ENCODE measurements around the gene PDE2A. TPM values are rescaled to one million over a fixed set of nuclear protein-coding genes. Genes with fewer than 3 reads are reported as not detected.

The PDE2A gene
- total RNA-seq, 2 experiments from 2014 or later, result 0.40 to 0.48 TPM

DNA sequence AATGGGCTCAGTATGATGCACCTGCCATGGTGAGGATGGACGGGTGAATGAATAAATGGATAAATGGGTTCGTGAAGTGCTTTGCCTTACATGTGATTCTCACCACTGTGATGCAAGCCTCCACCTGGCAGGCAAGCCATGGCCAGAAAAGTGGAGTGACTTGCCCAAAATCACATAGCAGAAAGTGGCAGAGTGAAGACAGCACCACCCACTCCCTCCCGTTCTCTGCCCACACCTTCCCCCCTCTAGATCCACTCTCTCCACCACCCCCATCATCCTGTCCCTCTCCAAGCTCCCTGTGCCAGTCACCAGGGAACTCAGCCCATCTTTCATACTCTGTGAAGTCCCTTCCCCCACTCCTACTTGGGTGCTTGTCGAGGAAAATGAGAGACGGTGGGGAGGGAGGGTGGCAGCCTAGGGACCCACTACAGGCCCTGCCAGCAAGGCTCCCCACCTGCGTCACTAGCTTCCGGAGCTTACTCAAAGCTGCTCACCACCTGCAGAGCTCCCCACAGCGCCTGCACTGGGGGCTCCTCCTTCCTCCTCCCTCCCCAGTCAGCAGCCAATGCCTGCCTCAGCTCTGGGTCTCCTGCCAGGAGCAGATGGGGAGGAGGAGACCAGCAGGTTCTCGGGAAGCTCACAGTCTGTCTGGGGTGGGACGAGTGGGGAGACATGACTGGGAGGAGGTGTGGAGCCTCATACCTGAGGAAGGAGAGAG lies 82.3 kb downstream of the PDE2A start:
- peak; percentile 43 for DNase-seq

DNA sequence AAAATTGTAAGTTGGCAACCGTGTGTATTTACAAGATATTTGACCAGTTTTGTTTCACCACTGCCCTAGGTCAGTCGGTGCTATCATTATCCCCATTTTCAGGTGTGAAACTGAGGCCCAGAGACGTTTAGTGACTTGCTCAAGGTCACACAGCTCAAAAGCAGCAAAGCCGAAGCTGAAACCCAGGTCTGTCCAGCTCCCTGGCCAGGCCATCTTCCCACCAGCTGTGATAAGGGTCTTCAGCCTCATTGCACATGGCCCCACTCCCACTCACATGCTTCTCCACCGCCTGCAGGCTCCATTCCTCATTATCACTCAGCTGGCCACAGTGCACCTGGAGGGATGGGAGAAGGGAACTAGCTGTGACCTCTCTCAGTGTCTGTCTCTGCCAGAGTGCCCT lies 83.2 kb downstream of the PDE2A start:
- Mint-ChIP-seq H3K4me3 (no peak overlapping the region), H3K27ac (no peak overlapping the region), H3K4me1 (peaks cover 32% of the 10 kb centered on the region), H3K27me3 (peaks cover 54% of the 10 kb centered on the region), H3K36me3 (ENCODE audit: low read depth) (no peaks in the 10 kb centered on the region), H3K9me3 (no peaks in the 10 kb centered on the region)
- CTCF ChIA-PET, result interaction anchor here (0.6 to 2.6 kb wide), 6 partner anchors 9 to 298 kb away, joined by 3 to 10 read pairs (median 4); no protein-coding TSS in a partner anchor
- DNase-seq, result no peak
- POLR2A ChIA-PET, result no interaction called here

More for the DNA sequence above, 82.3 kb downstream of the PDE2A start:
- H3K36me3 Mint-ChIP-seq (ENCODE audit: low read depth), result no peaks in the 10 kb centered on the region
- H3K27me3 Mint-ChIP-seq, result peaks cover 56% of the 10 kb centered on the region
- no peaks in the 10 kb centered on the region for H3K9me3 Mint-ChIP-seq
- peak overlapping the region; percentile 42 for H3K27ac Mint-ChIP-seq
- ChIA-PET POLR2A (no interaction called here), CTCF (interaction anchor here (0.9 to 2.6 kb wide), 8 partner anchors 9 to 299 kb away, joined by 3 to 5 read pairs (median 3); no protein-coding TSS in a partner anchor)
- H3K4me1 Mint-ChIP-seq, result peaks cover 32% of the 10 kb centered on the region
- no peak overlapping the region for H3K4me3 Mint-ChIP-seq

DNA sequence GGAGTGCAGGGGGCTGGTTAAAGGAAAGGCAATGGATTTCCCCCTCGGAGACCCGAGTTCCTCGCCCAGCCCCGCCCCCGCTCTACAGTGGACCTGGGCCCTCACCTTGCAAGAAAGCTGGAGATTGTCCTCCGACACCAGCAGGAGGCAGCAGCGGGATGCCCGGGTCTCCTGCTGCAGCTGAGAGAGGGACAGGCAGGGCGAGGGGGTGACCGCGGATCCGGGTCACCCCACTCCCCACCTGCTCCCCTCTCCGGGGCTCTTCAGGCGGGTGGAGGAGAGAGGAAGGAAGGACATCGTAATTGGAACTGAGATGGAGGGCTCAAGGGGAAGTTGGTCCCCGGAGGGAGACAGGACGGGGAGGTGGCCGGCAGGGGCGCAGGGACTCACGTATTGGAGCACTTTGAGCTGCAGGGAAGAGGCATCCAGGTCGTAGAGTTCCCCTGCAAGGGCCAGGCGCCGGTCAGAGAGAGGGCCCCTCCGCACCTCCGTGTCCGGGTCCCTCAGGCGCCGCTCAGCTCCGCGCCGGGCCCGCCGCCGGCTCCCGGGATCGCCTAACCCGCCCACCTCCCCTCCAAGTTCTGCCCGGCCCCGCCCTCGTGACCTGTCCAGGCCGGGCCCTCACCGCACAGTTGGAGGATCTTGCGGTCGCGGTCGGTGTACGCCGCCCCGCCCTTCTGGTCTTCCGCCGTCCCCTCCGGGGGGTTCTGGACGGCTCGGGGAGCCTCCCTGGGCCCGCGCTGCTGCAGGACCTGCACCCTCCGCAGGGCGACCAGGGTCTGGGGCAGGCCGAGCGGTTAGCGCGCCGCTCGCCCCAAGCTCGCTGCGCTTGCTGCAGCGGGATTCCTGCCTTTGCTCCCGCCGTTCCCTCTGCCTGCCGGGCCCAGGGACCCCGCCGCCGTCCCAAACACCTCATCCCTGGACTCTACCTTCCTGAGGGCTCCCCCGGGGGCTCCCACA lies 84.1 kb downstream of the PDE2A start:
- Mint-ChIP-seq H3K4me3 (no peak overlapping the region), H3K4me1 (peaks cover 40% of the 10 kb centered on the region), H3K9me3 (no peaks in the 10 kb centered on the region), H3K36me3 (ENCODE audit: low read depth) (no peaks in the 10 kb centered on the region), H3K27me3 (peaks cover 57% of the 10 kb centered on the region), H3K27ac (no peak overlapping the region)
- DNase-seq, result peak; percentile 50
- ChIA-PET POLR2A (no interaction called here), CTCF (interaction anchor here (0.8 to 2.6 kb wide), 15 partner anchors 9 to 133 kb away, joined by 3 to 10 read pairs (median 4); no protein-coding TSS in a partner anchor)

DNA sequence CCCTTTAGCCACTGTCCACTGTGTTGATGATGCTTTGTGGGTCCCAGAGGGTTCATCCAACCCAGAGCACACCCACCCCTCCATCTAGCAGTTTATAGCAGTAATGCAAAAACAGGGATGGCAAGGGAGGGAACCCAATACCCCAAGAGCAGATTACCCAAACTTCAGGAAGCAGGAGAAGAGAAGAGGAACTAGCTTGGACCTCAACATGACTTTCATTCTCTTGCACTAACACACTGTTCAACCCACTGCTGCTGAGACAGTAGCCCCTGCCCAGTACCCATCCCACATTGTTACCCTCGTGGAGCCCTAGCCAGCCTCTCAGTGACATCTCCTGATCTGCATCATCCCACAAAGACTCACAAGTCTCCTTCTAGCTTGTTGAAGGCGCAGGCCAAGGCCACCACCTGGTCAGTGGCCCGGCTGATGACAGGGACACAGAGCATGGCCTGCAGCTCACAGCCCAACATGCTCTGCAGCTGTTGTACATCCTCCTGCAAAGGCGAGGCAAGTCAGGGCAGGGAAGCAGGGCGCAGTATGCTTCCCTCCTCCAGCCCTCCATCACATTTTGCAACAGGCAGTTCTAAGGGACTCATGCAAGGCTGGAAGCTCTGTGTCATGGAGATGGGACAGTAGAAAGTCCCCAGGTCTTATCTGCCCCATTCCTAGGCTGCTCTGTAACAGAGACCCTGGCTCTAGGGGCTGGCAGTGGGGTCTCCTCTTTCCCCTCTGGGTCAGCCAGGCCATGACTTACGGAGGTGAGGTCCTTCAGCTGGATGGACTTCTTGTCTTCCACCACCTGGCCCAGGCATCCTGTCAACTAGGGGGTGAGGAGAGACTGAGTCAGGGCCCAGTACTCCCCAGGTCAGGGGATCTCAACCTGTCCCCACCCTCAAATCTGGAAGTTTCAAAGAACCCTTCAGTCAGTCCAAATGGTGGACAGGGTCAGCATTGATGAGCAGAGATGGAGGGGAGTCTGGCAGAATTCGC lies 85.5 kb downstream of the PDE2A start:
- Mint-ChIP-seq H3K9me3 (no peaks in the 10 kb centered on the region), H3K27me3 (peaks cover 67% of the 10 kb centered on the region), H3K27ac (no peak overlapping the region), H3K4me3 (no peak overlapping the region), H3K4me1 (peaks cover 51% of the 10 kb centered on the region), H3K36me3 (ENCODE audit: low read depth) (no peaks in the 10 kb centered on the region)
- no peak for DNase-seq
- CTCF ChIA-PET, result interaction anchor here (0.8 to 2.6 kb wide), 8 partner anchors 10 to 134 kb away, joined by 3 to 10 read pairs (median 6); no protein-coding TSS in a partner anchor
- POLR2A ChIA-PET, result no interaction called here

DNA sequence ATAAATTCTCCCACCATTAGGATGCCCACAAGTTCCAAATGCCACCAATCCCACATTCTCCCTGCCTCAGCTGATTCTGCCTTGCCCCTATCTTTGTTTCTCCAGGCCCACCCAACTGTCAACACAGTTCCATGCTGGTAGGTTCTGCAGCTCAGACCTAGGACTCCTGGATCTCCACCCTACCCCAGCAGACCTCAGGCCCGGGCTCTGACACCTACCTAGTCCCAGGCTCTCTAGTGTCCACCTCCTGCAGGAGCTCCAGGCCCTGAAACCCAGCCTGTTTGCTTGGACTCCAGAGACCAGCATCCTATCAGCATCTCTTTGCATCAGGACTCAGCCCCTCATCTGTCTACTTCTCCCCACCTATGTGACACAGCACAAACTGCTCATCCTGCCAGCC lies 86.5 kb downstream of the PDE2A start:
- no peaks in the 10 kb centered on the region for H3K36me3 Mint-ChIP-seq (ENCODE audit: low read depth)
- H3K4me3 Mint-ChIP-seq, result no peak overlapping the region
- no peaks in the 10 kb centered on the region for H3K9me3 Mint-ChIP-seq
- H3K27ac Mint-ChIP-seq, result no peak overlapping the region
- no peak for DNase-seq
- H3K27me3 Mint-ChIP-seq, result peaks cover 64% of the 10 kb centered on the region
- CTCF ChIA-PET, result interaction anchor here (0.7 to 3.6 kb wide), 5 partner anchors 14 to 117 kb away, joined by 3 to 18 read pairs (median 5); no protein-coding TSS in a partner anchor
- peaks cover 46% of the 10 kb centered on the region for H3K4me1 Mint-ChIP-seq
- POLR2A ChIA-PET, result no interaction called here

DNA sequence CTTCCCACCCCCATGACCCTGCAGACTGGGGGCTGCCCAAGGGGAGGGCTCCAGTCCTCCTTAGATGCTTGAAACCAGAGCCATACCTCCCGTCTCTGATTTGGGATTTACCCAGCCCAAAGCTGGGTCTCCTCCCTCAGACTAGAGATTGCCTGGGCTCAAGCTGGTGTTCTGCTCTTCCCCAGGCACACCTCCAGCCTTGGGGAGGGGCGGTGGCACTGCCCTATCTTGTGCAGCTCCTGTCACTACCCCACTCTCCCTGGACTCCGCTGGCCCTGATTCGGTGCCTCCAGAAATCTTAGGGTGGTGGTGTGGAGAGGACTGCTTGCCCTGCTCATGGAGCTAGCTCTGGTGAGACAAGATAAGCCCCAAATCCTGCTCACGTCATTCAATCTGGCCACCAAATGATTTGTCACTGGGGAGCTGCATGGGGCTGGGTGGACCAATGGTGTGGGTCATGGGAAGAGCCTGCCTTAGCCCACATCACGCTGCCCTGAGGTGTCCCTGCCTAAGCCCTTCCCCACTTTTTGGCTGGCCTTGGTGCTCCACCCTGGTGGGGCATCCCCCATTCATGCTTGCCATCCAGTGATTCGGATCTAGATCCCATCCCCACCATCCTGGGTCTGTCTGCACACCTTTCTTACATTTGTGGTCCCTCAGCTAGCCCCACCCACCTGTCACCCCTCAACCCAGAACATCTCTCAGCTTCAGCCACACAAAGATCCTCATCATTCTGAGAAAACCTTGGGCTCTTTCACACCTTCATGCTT lies 87.7 kb downstream of the PDE2A start:
- POLR2A ChIA-PET, result no interaction called here
- Mint-ChIP-seq H3K27me3 (peaks cover 54% of the 10 kb centered on the region), H3K4me3 (no peak overlapping the region), H3K9me3 (no peaks in the 10 kb centered on the region), H3K4me1 (peaks cover 35% of the 10 kb centered on the region), H3K27ac (no peak overlapping the region), H3K36me3 (ENCODE audit: low read depth) (no peaks in the 10 kb centered on the region)
- no peak for DNase-seq
- CTCF ChIA-PET, result interaction anchor here (0.5 to 3.6 kb wide), 14 partner anchors 11 to 1333 kb away, joined by 3 to 18 read pairs (median 4); no protein-coding TSS in a partner anchor

DNA sequence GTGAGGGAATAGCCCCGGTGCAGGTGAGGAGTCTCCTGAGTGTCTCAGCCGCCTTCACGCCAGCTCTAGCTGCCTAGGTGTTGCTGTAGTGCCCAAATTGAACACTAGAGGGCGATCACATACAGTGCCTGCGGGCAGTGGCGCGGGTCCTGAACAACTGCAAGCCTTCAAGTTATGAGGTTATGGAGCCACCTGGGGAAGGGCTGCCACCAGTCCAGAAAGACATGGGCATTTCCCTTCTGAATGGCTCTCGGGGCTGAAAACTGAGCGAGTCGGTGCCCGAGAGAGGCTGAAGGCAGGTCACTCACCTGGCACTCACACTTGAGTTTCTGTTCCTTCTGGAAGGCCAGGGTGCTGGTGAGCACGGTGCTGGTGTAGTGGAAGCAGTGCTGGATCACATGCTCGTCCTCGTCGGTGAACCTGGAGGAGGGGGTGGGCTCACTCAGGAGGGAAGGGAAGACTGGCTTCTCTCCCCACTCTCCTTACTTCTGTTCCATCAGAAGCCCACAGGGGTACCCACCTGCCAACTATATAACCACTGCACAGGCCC lies 88.4 kb downstream of the PDE2A start:
- DNase-seq, result peak; percentile 82
- peaks cover 47% of the 10 kb centered on the region for H3K27me3 Mint-ChIP-seq
- POLR2A ChIA-PET, result no interaction called here
- peak overlapping the region; percentile 43 for H3K4me3 Mint-ChIP-seq
- H3K36me3 Mint-ChIP-seq (ENCODE audit: low read depth), result no peaks in the 10 kb centered on the region
- CTCF ChIA-PET, result interaction anchor here (0.6 to 3.6 kb wide), 11 partner anchors 14 to 1154 kb away, joined by 3 to 18 read pairs (median 4); no protein-coding TSS in a partner anchor
- H3K9me3 Mint-ChIP-seq, result no peaks in the 10 kb centered on the region
- H3K4me1 Mint-ChIP-seq, result peaks cover 28% of the 10 kb centered on the region
- no peak overlapping the region for H3K27ac Mint-ChIP-seq

DNA sequence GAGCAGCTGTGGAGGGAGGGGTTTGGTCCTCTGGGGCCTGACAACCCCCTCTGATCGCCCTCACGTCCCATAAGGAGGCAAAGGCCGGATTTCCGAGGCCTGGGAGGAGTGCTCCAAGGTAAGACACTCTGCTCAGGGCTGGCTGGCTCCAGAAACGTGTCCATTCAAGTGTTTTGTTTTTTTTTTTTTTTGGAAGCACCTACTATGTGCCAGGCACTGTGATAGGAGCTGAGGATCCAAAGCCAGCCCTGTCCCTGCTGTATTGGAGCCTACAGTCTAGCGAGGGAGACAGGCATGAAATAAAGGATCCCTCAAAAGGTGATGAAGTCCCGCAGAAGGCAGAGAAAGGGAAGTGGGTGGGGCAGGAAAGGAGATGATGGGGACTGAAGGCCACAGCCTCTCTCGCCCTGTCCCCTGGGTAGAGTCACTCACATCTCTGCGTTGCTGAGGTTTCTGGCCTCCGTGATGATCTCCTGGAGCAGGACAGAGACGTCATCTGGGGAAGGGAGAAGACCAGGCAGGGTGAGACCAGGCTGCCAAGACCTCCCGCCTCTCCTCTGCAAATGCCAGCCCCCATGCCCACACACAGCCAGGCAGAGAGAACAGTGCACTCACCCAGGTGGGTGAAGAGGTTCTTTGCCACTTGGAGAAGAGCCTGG lies 89.2 kb downstream of the PDE2A start:
- DNase-seq, result no peak
- H3K36me3 Mint-ChIP-seq (ENCODE audit: low read depth), result no peaks in the 10 kb centered on the region
- peaks cover 26% of the 10 kb centered on the region for H3K4me1 Mint-ChIP-seq
- peak overlapping the region; percentile 66 for H3K4me3 Mint-ChIP-seq
- H3K27me3 Mint-ChIP-seq, result peaks cover 44% of the 10 kb centered on the region
- no peak overlapping the region for H3K27ac Mint-ChIP-seq
- ChIA-PET POLR2A (no interaction called here), CTCF (interaction anchor here (0.6 to 3.6 kb wide), 6 partner anchors 32 to 1155 kb away, joined by 3 to 18 read pairs (median 4); no protein-coding TSS in a partner anchor)
- no peaks in the 10 kb centered on the region for H3K9me3 Mint-ChIP-seq

DNA sequence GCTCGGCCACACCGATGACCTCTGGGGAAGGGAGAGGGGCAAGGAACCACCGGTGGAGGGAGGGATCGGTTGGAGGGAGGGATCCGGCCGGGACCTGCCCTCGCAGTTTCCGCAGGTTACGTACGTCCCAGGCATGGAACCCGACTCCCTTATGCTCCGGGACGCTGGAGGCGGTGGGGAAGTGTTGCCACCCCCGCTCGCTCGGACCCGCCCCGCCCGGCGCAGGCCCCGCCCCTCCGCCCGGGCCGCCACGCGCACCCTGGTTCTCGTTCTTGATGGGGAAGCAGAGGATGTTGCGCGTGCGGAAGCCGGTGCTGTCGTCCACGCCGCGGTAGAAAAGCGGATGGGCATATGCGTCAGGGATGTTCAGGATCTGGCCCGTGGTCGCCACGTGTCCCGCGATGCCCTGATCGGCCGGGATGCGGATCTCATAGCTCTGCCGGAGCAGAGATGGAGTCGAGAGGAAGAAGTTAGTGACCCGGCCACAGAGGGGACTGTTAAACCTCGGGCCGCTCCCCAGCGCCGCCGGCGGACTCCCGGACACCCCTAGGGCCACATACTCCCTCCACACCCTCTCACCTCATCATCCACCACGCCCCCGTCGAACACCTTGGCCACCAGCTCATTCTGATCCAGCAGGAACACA lies 89.8 kb downstream of the PDE2A start:
- Mint-ChIP-seq H3K27me3 (peaks cover 37% of the 10 kb centered on the region), H3K4me1 (peaks cover 22% of the 10 kb centered on the region), H3K9me3 (no peaks in the 10 kb centered on the region), H3K4me3 (peak overlapping the region; percentile 66), H3K36me3 (ENCODE audit: low read depth) (no peaks in the 10 kb centered on the region), H3K27ac (peak overlapping the region; percentile 38)
- ChIA-PET POLR2A (no interaction called here), CTCF (interaction anchor here (0.5 to 3.6 kb wide), 3 partner anchors 19 to 152 kb away, joined by 3 to 18 read pairs (median 4); no protein-coding TSS in a partner anchor)
- peak; percentile 47 for DNase-seq

DNA sequence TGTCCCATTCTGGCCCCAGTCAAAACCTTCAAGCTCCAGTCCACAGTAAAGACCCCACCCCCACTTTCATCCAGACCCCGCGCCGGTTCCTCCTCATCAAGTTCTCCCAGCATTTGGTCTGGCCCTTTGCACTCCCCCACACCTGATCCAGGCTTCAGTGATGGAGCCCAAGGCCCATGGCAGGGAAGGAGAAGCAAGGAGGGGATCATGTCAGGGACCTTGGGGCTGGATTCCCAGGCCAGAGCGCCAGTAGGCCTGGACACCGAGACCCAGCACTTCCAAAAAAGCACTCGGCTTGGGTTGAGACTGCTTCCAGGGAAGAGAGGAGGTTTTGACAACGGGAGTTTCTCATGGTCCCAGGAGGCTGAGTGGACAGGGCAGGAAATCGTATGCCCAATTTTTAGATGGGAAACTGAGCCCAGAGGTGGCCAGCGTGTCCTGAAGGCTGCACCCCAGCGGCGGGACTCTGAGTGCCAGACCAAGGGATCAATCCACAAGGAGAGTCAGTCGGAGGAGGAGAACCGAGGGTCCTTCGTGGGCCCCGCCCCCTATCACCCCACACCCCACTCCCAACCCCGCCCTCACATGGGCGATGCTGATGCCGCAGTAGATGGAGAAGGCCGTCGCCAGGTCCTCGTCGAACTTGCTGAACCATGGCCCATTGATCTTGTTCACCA lies 90.5 kb downstream of the PDE2A start:
- Mint-ChIP-seq H3K27me3 (peaks cover 32% of the 10 kb centered on the region), H3K36me3 (ENCODE audit: low read depth) (no peaks in the 10 kb centered on the region), H3K4me1 (peaks cover 20% of the 10 kb centered on the region), H3K9me3 (no peaks in the 10 kb centered on the region), H3K4me3 (no peak overlapping the region), H3K27ac (no peak overlapping the region)
- ChIA-PET CTCF (interaction anchor here (0.5 to 3.6 kb wide), 5 partner anchors 9 to 153 kb away, joined by 3 to 18 read pairs (median 3); no protein-coding TSS in a partner anchor), POLR2A (no interaction called here)
- no peak for DNase-seq
